Islet of Langerhans (tissue), 1 donor: ENCODE measurements around the gene NTPCR.
A peak's percentile ranks its signal among the peaks of the same experiment; 100 is the strongest.

ENCODE experiments used
- FAIRE-seq: peaks from one replicate; lab custom pipeline; 2011; peaks lifted over from hg19 to GRCh38; lab: Jason Lieb, UNC

Gene NTPCR

DNA sequence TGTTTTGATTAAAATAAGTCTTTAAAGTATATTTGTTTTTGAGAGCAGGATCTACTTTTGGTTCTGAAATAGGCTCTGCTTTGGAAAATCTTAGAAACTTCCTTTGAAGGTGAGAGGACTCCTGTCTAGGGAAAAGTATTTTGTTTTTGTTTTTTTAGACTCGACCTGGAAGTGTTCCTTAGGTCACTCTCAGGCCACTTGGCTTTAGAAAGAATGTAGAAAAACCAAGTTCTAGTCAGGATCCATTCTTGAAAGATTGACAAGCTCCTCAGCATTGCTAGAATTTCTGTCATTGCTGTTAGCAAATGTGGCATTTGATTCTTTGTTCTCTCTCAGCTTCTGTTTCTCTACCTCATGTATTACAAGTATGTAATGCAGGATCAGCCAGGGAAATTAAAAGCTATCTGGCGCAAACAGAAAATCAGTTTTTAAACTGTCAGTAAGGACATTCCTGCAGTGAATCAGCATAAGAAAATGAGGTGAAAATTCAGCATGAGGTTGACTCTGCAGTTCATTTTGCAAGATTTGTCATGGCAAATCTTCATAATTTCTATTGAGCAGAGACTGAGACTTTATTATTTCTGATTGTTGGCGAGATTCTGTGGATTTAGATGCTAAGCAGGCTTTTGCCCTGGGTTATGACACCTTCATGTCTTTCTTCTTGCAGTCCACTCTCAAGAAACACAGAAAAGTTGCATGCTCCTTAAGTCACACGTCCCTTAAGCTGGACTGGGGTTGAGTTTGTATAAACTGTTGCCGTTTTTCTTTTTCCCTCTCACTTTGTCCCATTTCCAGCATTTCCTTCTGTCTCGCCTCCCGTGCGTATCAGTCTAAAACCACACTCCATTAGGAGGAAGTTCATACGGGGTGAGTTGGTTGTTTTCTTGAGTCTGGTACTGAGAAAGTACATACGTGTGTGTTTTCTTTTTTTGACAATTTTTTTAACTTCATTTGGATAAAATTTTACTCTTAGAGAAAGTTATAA lies 12.6 kb downstream of the NTPCR start:
- FAIRE-seq = no peak

DNA sequence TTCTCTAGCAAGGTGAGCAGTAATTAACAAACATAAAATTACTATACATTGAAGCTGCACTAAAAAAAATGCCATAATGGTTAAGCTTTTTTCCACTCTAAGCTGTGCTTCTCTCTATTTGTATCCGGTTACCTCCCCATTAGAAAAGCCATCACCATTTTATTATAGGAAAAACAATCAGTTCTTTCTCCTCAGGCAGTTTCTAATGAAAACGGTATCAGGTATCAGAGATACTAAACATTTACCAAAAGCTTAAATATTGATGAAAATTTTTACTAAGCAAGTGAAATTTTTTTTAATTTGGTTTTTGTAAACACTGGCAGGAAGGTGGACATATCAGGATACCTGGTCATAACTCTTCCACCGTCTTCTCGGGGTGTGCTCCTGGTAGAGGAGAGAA lies 14.2 kb downstream of the NTPCR start:
- FAIRE-seq = no peak

DNA sequence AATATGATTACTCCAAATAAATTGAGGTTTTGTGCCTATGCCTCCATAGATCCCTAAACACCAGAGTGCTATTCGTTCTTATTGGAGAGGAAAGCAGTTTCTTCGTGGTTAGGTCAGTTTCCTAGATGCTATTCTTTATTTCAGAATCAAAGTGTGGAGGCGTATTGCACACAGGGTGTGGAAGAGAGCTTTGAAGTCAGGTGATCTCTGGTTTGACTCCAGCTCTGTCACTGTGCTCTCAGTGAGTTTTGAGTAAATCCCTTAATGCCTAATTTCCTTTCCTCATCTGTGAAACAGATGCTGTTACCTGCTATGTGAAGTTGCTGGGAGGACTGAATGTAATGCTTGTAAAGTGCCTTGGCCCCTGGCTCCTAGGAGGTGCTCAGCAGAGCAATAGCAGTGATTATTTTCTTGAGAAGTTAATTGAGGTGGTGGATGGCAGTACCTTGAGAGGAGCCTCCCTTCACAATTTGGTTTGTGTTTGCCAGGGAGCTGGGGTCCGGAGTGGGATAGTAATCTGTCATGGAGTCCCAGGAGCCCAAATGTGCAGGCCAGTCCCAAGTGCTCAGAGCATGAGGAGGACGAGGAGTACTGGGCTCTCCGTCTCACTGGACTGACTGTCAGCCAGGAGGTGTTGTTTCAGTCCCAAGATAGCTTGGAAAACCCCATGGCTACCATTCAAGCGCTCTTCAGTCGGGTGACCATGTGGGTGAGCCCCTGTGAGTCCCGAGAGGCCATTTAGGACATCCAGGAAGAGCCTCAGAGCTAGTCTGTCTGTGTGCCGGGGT lies 14.9 kb downstream of the NTPCR start:
- no peak for FAIRE-seq

DNA sequence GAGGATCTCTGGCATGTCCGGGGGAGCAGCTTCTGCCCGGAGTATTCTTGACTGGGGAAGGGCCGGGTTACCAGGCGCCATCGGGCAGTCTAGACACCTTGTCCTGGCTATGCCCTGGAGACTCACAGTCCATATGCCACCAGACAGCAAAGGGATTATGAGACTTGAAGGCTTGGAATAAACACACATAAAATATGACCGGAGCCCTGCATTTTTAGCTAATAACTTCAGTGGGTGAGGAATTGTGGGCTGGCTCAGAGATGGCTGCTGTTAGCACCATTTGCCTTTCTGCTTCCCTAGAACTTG lies 15.5 kb downstream of the NTPCR start:
- FAIRE-seq = no peak

DNA sequence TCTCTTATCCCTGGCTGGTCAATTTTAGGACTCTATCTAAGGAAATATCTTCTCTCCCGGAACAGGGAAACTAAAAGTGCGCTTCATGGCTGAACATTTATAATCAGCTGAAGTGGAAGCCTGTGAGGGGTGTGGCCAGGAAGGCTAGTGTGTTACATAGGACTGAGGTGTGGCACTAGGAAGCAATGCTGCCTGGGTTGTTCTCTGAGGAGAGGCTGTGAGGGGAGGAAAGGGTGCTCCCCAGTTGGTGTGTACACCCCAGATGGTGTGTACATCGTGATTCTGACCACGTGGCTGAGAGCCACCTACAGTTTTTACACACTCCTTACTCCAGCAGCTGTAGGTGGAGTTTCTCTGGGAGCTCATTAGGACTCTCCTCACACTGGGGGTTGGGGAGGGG lies 16.3 kb downstream of the NTPCR start:
- no peak for FAIRE-seq

DNA sequence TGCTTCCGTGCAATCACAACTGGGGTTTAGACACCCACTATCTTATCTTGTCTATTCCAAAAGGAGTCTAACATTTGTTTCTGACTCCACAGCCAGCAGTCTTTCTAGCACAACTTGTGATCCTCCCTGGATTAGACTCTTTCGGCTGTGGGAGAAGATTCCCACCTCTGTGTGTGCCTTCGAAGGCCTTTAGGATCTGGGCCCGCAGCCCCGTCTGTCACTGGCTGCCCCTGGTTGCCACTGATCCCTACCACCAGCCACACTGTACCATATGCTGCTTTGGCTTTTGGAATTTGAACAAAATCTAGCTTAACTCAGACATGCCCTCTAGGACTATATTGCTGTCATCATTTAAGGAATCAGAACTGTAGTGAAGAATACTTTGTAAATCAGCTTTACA lies 18.0 kb downstream of the NTPCR start:
- FAIRE-seq = no peak

DNA sequence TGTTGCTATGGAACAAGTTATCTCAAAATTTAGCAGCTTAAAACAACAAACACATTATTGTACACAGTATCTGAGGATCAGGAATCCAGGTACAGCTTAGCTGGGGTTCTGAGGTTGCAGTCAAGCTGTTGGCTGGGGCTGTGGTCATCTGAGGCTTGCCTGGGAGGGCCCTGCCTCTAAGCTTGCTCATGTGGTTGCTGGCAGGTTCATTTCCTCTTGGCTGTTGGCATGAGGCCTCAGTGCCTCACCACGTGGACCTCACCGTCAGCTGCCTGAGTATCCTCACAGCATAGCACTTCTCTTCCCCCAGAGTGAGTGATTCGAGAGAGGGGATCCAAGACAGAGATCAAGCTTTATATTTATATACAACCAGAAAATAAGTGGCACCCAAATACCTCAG lies 18.6 kb downstream of the NTPCR start:
- FAIRE-seq = no peak

DNA sequence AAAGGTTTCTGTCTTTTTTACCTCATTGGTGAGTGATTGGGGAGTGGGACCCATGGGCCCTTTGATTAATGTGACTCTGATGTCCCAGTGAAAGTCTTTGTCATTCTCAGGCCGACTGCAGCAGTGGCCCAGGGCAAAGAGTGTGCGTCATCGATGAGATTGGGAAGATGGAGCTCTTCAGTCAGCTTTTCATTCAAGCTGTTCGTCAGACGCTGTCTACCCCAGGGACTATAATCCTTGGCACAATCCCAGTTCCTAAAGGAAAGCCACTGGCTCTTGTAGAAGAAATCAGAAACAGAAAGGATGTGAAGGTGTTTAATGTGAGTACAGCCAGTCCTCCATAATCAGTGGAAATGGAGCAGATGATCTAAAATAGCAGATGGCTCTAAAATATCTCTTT lies 19.4 kb downstream of the NTPCR start:
- FAIRE-seq = no peak

DNA sequence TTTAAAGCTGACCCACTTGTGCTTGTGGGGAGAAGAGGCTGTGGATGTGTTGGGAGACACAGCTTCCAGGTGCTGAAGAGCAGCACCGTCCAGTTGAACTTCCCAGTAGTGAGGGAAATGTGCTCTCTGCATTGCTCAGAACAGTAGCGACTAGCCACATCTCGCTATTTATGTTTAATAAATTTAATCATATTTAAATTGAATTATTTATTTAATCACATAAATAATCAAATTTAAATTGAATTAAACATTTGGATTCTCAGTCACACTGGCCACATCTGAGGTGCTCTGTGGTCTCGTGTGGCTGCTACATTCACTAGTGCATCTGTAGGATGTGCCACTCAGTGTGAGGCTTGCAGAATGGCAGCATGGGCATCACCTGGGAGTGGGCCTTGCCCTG lies 20.1 kb downstream of the NTPCR start:
- no peak for FAIRE-seq

DNA sequence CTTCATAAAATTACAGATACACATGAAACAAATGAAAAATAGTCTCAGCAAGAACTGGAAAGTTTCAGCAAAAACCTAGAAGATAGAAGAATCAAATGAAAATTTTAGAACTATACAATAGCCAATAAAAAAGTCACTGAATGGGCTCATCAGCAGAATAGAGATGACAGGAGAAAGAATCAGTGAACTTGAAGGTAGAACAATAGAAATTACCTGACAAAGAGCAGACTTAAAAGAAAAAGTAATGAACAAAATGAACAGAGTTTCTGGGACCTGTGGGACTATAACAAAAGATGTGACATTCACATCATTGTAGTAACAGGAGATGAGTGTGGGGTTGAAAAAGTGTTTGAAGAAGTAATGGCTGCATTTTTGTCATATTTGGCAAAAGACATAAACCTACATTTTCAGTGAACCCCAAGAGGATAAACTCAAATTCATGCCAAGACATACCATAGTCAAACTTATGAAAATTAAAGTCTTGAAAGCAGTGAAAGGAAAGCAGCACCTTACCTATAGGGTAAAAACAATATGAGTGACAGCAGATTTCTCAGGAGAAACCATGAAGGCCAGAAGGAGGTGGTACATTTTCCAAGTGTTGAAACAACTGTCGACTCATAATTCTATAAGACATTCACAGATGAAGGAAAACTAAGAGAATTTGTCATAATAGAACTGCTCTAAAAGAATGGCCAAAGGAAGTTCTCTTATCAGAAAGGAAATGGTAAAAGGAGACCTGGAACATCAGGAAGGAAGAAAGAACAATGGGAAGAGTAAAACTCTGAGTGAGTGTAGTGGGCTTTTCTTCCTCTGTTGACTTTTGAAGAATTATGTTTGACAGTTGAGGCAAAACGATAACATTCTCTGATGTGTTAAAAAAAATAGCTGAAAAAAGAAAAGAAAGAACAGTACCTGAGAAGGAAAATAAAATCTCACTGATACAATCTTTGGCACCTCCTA lies 23.5 kb downstream of the NTPCR start:
- FAIRE-seq = no peak

DNA sequence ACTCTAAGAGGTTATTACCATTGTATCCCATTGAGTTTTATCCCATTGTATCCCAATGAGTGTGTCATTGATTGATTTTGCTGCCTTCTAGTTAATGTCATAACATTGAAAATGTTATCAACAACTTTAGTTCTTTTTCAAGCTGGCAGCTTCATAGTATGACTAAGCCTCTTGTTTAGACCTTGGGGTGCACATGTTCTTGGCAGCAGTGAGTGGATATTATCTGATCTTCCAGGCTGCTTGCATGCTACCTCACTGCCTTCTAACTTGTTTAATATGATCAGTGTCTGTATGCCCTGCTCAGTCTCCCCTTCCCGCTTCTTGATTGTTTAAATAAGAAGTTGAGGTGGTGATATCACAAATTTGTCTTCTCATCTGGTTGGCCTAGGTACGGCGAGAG lies 24.6 kb downstream of the NTPCR start:
- FAIRE-seq = no peak

DNA sequence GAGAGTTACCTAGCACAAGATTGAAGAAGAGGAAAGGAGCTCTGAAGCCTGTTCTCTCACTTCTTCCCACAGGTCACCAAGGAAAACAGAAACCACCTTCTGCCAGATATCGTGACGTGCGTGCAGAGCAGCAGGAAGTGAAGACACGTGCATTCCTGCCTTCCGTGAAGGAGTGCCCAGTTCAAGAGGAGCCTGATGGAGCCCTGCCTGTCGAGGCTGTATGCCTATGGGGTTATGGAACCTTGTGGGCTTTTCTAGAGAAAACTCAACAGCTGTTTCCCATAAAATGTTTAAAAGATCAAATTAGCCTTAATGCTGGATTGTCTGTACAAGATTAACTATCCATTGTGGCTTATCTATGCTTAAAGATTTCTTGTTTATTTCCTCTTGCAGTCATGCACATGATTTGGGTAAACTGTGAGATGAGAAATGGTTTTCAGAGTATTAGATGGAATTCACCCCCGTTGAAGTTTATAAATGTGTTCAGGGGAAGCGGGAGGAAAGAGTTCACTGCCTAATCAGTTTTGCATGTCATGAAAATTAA lies 27.8 kb downstream of the NTPCR start:
- FAIRE-seq = no peak

DNA sequence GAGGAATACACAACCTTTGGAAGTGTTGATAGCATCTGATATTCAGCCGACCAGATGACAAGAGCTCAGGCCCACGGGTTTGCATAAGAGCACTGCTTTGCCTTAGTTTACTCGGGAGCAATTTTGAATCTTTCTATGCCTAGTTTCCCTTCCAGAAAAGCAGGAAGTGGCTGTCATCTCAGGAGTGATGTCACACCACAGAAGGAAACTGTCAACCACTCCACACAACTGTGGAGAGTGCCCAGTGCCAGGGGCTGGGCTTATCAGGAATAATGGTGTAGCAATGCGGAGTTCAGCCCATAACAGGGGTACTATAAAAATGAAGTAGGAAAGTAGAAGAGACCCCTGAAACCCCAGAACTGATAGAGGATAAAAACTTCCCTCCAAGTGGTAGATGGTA lies 28.4 kb downstream of the NTPCR start:
- no peak for FAIRE-seq

DNA sequence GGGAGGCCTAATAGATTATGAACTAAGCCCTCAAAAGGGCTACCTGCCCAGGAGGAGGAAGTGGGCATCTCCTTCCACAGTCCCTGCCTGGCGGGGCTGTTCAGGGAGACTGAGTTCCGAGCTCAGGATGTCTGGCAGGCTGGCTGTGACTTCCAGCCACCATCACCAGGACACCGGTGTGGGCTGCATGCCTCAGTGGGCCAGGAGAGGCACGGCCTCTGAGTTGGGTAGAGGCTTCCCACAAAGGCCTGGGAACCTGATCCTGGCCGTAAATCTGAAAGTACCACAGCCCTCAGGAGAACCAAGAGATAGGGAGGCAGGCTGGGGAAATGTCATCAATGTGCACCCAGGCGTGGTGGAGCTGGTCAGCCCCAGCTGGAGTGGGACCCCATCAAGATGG lies 29.1 kb downstream of the NTPCR start:
- FAIRE-seq = no peak

DNA sequence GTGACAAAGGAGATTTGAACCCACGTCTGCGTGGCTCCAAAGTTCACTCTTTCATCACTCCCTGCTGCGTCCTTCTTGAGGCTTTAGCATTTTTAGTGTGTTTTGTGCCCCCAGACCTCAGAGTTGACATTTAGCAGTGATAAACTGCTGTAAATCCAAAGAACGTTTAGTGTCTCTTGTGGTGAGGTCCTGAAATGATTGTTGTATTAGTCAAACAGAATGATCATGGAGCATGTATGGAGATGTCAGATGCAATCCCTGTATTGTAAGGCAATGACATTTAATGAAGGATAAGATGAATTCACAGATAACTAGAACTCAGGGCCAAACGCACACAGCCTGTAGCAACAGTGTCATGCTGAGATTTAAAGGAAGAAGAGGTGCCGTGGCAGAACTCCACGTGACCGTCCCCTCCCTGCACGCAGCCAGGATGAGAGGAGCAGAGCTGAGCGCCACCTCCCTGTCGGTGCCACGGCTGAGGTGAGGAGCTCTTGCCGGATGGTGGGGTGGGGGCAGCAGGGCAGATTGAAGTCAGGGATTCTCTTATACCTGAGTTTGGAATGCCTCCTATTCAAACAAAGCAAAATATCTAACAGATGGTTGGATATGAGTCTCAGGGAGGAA lies 30.1 kb downstream of the NTPCR start:
- FAIRE-seq = peak; percentile 33

DNA sequence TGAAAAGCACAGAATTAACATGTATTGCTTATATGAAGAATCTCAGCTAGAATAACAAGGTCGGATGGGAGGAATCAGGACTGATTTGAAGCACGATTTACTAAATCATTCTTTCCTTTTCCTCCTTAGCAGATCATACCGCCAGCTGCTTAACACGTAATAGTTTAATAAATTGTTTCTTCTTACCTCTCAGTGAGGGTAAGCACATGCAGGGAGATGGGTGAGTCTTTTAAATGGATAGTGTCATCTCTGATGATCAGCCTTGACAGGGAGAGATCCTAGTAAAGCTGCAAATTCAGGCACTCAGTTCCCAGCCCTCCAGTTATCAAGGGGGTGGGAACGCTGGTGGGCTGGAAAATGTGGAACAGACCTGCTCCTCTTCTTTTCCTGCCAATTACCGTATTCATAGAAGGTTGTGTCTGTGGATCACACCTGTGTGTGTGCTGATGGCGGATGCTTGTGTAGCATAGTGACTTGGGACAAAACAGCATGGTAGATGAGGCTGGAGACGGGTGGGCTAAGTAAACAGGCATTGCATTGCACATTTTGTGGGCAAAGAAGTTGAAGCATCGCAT lies 30.7 kb downstream of the NTPCR start:
- no peak for FAIRE-seq

DNA sequence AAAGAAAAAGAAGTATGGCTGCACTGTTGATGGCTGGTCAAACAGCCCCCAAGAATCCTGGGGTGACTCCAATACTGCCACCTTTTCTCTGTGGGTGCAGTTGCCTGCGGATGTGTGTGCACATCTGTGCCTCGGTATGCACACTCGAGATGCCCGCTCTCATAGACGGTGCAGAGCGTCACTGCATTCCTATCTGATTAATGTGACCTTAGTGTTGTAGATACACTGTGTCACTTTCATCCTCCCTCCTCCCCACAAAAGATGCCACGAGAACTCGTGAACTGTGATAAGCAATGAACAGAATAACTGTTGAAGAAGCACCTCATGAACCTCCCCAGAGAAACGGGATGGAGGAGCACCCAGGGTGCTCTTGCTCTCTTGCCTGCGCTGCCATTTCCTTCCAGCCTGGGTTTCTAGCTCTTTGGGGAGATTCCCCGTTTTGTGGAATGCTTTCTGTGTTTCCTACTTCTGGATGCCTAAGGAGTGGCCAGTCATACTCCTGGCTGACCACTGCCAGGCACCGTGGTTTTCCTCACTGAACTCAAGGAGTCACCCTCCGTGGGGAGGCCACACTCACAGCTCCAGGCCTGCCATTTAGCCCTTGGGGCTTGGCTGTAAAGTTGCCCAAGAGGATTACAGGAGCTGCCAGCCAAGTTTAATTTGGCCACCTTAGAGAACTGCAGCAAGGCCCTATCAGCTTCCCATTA lies 32.0 kb downstream of the NTPCR start:
- no peak for FAIRE-seq

DNA sequence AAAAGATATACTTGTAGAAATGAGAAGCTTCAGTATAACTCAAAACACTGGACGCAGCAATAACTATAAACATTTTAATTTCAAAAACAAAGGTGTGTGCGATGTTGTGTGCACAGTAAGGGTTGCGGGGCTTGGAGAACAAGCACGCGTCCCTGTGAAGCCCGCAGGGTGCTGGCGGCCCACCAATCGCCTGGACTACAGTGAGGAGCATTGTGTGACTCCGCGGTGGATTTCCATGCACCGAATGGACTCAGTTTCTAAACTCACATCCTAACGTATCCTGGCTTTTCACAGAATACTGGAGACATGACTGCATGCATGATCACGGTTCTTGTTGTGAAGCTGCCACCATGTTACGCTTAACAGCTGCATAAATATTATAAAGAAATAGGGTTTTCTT lies 33.0 kb downstream of the NTPCR start:
- no peak for FAIRE-seq

DNA sequence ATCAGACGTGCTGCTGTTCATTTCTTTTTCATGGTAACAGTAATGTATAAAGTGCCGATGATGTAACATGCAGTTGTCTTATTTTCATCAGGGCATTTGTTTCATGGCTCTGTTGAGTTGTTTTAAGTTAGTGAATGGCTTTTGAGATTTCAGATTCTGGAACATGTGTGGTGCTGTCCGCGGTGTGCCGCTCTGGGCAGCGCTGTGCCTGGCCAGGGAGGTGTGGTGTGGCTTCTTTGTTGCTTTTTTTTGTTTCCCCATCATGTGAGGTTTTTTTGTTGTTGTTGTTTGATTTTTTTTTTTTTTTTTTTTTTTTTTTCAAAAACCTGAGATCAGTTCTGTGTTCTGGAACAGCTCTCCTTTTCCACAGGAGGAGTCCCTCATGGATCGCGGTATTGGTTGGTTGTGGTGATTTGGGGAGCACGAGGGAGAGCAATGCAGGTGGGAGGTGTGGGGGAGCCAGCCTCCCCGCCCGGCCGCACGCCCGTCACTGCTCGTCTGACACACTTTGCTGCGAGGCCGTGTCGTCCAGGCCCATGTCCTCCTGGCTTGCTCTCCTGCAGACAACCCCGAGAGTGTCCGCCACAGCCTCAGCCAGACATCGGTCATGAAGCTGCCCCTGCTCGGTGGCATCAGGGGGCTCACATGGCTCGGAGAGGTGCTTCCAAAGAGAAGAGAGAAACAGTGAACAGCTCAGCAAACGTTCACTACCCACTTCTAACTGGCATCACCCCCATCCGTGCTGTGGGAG lies 33.6 kb downstream of the NTPCR start:
- FAIRE-seq = no peak
